GM18520 (cell line): ENCODE data around the gene SCP2D1.
"Not testable (repeated sequence)": the region's sequence is repeated elsewhere in the genome, so short reads cannot be mapped to it uniquely, and the experiment has no call there.

Source experiments
- ATAC-seq: cut with Tn5 transposase; IDR thresholded peaks from one replicate; pipeline ENCODE4 v1.9.1; 2021; ENCODE audit not compliant: unreplicated experiment

Gene SCP2D1

DNA sequence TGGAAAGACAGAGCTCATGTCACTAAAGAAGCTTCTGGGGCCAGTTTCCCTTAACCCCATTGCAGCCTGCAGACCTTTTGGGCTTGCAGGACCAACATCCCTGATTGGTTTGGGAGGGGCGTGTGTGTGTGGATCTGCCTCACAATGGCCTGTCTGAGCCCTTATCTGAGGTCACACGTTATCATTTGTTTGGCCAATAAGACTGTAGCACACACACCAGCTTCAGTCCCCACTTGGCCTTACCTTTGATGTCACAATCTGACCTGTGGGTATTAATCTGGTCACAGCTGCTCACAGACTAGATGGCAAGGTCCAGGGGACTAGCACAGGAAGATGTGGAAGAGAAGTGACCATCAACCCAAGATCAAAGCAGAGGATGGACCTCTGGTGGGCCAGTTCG is at the start of gene SCP2D1:
TSS of gene SCP2D1 (plus strand) at position 301 of the 400 bp plus-strand sequence. CDS start at position 334, 33 bp downstream.
- ATAC-seq = no peak

GRCh38 chr20:18767676-18768075 is 45.9 kb upstream of the SCP2D1 start:
- ATAC-seq = no peak

DNA sequence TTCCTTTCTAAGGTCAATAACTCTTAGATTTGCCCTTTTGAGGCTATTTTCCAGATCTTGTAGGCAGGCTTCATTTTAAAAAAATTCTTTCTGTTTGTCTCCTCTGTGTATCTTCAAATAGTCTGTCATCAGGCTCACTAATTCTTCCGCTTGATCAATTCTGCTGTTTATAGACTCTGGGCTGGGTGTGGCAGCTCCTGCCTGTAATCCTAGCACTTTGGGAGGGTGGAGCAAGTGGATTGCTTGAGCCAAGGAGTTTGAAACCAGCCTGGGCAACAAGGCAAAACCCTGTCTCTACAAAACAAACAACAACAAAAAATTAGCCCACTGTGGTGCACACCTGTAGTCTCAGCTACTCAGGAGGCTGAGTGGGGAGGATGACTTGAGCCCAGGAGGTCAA is 40.0 kb upstream of the SCP2D1 start:
- ATAC-seq = no peak

GRCh38 chr20:18774207-18774606 is 39.4 kb upstream of the SCP2D1 start:
- no peak for ATAC-seq

DNA sequence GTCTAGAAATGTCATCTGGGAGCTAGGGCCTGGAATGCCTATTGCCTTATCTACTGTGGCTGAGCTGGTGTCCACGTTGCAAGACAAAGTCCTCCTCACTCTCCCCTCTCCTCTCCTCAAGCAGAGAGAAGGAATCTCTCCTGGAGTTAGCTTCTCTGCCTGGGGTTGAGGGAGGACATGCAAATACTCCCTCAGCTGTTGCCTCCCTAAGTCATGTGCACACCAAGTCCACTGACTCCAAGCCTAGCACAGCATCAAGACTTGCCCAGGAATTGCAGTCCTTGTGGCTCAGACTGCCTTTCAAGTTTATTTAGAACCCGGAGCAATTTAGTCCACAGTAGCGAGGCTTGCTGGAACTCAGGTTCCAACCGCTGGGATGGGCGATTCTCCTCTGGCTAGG is 38.0 kb upstream of the SCP2D1 start:
- ATAC-seq = no peak

DNA sequence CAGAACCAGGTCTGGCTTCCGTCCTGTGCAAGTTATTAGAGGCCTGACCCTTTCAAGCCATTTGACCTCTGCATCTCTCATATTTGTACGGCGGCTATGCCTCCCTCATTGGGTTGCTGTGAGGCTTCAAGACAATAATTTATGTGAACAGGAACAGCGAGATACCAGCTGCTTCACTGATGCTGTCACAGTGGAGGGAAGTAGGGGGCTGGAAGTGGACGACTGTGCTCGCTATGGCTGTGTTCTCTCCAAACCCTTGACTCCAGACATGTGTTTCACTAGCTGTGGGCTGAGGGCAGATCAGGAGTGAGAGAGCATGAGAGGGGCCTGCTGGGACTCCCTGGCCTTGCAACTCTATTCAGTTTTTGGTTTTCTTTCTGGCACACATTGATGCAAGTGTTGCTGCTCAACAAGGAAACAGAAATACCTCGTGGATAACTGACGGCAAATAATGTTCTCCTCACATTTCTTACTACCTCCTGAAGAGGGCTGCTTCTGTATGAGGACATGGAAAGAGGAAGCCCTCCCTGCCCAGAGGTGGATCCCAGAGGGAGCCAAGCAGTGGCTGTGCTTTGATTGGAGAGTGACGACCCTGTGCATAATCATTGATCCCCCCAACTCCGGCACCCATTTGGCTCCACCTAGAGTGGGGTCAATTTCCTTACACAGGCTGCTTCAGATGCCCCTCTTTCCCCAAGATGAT is 34.7 kb upstream of the SCP2D1 start:
- ATAC-seq = no peak

DNA sequence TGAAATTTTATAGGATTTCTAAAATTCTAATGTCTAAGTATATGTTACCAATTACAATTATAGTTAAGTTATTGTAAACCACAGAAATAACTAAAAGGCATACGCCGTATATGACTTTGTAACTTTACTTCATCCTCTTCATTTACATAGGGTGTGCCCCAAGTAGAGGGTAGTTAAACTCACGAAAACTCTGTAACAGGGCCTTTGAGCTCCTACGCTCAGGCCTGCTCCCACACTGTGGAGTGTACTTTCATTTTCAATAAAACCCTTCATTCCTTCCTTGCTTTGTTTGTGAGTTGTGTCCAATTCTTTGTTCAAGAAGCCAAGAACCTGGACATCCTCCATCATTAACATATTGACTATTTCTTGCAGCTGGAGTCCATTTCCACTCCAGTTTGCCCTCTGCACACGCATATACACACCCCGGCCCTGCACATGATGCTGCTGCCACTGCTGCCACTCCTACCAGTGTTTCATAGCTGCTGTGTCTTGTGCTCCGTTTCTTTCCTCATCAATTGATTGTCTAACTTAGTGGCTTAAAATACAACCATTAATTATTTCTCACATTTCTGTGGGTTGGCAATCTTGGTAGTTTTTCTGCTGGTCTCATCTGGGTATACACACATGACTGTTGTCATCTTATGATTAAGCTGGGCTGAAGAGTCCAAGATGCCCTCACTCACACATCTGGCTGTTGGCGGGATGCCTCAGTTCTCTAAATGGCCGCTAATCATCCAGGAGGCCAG is 33.0 kb upstream of the SCP2D1 start:
- ATAC-seq = no peak

GRCh38 chr20:18781509-18781908 is 32.1 kb upstream of the SCP2D1 start:
- ATAC-seq = no peak

DNA sequence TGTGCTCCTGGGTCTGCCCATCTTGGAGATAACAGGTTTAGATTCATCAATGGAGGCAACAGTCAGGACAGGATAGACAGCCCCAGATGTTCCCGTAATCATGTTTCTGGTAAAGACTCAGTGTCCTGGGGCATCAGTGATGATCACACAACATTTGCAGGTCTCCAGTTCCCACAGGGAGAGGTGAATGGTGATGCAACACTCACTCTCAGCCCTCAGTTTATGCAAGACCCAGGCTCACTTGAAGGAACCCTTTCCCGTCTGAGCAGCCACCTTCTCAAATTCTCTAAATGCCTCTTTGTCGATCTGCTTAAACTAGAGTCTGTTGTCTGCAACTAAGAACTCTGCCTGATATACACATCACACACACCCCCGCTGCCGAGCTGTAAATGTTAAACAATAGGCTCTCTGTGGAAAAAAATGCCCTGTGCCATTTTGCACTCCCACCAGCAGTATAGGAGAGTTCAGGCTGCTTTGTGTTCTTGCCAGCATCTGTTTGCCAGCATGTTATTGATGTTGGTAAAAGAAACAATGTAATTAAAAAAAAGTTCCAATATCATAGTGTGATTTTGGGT is 30.1 kb upstream of the SCP2D1 start:
- ATAC-seq = no peak

DNA sequence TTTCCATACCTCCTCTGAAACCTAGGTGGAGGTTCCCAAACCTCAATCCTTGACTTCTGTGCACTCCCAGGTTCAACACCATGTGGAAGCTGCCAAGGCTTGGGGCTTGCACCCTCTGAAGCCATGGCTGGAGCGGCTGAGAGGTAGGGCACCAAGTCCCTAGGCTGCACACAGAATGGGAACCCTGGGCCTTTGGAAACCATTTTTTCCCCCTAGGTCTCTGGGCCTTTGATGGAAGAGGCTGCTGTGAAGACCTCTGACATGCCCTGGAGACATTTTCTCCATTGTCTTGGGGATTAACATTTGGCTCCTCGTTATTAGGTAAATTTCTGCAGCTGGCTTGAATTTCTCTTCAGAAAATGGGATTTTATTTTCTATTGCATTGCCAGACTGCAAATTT is 26.5 kb upstream of the SCP2D1 start:
- not testable (repeated sequence) for ATAC-seq

- no peak for ATAC-seq
Measured at GRCh38 chr20:18788021-18788420, 25.6 kb upstream of the SCP2D1 start.

DNA sequence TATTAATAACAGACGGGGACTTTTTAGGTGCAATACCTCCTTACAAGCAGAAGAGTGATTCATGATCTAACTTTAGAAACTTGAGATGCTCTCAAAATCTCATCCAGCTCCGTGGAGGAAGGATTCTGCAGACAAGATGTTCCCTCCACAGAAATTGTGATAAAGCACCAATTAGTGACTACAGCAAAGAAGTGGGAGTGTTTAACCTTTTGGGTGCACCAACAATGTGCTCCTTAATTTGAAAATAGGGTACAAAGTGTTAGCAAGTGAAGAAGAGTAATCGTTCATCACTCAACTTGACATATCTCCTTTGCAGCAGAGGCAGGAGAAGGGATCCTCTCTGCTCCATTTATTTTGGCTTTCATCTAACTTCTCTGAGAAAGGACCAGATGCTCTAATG is 22.8 kb upstream of the SCP2D1 start:
- no peak for ATAC-seq

- peak; percentile 91 for ATAC-seq
Measured at GRCh38 chr20:18793625-18794427, 19.8 kb upstream of the SCP2D1 start.

- ATAC-seq = no peak
Measured at GRCh38 chr20:18794428-18794787, 19.2 kb upstream of the SCP2D1 start.

GRCh38 chr20:18795366-18795765 is 18.2 kb upstream of the SCP2D1 start:
- ATAC-seq = no peak

GRCh38 chr20:18796282-18796833 is 17.2 kb upstream of the SCP2D1 start:
- no peak for ATAC-seq

- ATAC-seq = no peak
Measured at GRCh38 chr20:18801516-18801915, 12.1 kb upstream of the SCP2D1 start.

DNA sequence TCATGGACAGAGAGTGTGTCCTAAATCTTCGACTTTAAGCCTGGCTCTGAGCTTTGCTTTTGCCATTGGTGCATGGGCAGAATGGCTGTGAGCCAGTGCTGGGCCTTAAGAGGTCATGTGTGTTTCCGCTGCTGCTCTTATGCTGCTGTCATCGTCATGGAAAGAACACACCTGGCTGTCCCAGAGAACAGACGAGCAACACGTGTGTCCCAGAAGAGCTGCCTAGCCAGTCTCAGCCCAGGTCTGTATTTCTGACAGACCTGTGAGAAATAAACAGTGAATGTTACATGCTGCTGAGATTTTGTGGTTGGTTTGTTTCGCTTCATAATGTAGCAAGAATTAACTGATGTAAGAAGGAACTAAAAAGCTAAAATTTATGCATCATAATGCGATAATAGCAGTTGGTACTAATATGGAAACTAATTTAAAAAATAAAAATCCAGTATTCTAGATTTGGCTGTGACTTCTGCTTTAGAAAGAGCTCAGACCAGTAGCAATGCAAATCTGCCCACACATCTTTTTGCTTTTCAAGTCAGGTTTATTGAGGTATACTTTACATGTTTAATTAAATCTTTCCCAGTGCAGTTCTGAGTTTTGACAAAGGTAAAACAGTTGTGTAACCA is 11.5 kb upstream of the SCP2D1 start:
- ATAC-seq = no peak

GRCh38 chr20:18805881-18806280 is 7.7 kb upstream of the SCP2D1 start:
- ATAC-seq = no peak

DNA sequence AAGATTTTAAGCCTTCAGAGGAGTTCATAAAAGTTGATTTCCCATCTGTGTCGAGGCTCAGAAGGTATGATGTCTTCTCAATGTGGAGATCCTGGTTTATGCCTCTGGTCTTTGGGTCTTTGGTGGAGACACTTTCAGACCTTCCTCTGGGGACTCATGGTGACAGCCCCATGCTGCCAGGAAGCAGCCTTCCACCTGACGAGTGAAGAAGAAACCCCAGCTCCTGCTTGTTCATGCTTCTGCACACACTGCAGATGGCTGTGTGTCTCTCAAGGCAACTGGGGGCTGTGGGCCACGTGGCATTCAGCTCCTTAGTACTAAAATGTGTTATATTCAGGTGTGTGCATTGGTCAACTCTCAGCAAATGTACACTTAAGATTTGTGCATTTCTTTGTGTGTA is 4.9 kb upstream of the SCP2D1 start:
- ATAC-seq = no peak

DNA sequence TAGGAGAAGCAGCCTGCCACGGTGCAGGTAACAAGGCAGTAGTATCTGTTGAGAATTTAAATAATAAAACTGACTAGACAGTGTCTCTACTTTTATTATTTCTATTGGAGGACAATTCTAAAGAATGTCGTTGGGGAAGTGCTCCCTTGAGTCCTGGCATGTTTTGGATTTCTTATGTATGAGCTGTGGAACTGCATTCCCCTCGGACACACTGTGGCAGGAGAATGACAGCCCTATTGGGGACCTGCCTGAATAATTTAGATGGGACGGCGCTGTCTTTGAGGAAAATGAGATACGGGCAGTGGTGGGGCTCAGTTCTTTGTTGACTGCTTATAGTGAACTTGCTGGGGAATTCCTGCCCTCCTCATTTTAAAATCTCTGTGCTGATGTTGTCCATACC is 2.4 kb upstream of the SCP2D1 start:
- no peak for ATAC-seq
